HG03565 (cell line): ENCODE data around the gene APBA3.

Experiments
- ATAC-seq: cut with Tn5 transposase; IDR thresholded peaks from one replicate; pipeline ENCODE4 v1.9.1; 2021; ENCODE audit warnings: mild to moderate bottlenecking, moderate library complexity; ENCODE audit not compliant: unreplicated experiment

Gene APBA3

DNA sequence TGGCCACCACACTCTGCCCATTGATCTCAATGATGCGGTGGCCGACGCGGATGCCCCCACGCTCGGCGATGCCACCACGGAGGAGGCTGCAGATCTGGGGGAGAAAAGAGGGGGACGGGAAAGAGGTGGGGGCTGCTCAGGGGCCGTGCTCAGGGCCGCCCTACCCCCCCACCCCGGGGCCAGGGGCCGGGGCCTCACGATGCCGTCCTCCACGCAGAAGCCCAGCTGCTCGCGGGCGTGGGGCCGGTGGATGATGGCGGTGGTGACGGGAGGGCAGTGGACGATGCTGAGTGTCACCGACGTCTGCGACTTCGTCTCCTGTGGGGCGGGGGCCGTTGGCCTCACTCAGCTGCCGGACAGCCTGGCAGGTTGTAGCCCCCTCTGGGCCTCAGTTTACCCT, 10.3 kb downstream of the APBA3 start:
- ATAC-seq, result no peak

DNA sequence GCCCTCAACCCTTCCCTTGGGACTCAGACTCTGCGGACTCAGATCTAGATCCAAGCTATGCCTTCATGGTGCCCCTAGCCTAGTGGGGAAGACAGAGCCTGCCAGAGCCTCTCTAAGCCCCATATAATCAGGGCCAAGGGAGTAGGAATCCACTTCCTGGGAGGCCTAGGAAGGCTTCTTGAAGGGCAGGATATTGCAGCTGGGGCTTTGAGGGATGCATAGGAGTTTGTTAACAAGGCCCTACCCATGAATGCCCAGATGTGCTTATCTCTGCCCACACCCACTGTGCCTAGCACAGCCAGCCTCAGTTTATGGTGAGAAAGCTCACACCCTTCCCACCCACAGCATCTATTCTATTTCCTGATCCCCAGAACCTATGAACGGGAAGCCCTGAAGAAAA, 11.3 kb downstream of the APBA3 start:
- no peak for ATAC-seq

DNA sequence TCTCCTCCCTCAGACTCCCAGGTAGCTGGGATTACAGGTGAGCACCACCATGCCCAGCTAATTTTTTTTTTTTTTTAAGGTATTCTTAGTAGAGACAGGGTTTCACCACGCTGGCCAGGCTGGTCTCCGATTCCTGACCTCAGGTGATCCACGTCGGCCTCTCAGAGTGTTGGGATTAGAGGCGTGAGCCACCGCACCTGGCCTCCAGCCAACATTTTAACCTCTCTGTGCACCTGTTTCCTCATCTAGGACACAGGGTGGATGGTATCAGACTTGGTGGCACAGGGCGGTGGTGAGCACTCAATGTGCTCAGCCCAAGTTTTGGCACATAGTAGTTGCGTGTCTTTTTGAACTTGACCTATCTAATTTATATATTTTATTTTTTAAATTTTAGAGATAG, 12.5 kb downstream of the APBA3 start:
- ATAC-seq, result no peak

DNA sequence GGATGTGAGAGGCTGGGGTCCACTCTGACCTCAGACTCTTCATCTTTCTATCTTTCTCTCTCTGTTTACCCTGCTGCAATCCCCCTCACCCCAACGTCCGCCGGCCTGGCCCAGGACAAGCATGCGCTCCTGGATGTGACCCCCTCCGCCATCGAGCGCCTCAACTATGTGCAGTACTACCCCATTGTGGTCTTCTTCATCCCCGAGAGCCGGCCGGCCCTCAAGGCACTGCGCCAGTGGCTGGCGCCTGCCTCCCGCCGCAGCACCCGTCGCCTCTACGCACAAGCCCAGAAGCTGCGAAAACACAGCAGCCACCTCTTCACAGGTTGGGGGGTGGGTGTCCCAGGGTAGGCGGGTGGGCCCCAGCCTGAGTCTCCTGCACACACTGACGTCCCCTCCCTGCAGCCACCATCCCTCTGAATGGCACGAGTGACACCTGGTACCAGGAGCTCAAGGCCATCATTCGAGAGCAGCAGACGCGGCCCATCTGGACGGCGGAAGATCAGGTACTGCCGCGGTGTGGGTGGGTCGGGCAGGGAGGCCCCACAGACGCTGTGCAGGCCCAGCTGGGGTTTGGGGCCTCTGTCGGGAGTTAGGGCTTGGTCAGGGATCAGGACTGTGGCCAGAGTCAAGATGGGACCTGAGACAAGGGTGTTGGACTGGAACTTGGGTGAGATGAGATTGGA, 15.0 kb downstream of the APBA3 start:
- ATAC-seq, result no peak

DNA sequence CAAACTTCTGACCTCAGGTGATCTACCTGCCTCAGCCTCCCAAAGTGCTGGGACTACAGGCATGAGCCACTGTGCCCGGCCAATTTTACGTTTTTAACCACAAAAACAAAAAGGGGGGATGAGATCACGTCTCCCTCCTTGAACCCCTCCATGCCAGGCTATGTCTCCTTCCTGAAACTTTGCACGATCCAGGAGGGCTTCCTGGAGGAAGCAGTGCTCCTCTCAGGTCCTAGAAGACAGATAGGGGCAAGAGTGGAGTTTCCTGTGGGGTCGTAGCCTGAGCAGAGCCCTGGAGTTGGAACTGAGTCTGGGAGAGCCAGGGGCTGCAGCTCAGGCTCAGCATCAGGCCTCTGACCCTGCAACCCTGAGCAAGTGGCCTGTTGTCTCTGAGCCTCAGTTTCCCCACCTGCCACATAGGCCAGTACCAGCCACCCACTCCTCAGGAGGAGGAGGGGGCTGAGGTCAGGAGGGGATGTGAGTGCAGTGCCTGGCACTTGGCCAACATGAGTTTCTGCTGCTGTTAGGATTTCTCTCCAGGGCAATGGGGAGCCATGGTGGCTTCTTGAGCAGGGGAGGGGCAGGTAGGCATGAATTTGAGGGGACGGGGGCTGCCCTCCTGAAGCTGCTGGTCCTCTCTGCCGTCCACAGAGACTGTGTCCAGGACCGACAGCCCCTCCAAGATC, 16.0 kb downstream of the APBA3 start:
- ATAC-seq, result no peak

DNA sequence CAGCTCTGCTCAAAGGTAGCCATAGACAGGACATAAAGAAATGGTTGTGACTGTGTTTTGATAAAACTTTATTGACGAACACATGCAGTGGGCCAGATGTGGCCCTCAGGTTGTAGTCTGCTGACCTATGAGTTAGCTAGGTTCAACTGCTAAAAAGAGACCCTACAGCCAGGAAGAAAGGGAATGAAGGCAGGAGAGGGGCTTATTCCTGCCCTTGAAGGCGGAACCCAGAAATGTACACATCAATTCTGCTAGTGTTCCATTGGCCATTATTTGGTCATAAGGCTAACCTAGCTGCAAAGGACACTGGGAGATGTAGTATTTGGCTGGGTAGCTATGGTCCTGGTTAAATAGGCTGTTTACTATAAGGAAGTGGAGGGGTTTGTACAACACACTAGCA, 18.0 kb downstream of the APBA3 start:
- ATAC-seq, result no peak

DNA sequence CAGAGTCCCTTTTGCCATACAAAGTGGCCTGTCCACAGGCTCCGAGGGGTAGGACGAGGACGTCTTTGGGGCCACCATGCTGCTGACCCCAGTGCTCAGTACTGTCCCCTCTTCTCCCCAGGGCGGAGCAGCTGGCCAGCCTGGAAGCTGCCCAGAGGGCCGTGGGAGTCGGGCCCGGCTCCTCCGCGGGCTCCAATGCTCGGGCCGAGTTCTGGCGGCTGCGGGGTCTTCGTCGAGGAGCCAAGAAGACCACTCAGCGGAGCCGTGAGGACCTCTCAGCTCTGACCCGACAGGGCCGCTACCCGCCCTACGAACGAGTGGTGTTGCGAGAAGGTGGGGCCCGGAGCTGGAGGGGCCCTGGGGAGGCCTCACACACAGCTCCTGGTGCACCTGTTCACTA, 21.1 kb downstream of the APBA3 start:
- ATAC-seq, result no peak

DNA sequence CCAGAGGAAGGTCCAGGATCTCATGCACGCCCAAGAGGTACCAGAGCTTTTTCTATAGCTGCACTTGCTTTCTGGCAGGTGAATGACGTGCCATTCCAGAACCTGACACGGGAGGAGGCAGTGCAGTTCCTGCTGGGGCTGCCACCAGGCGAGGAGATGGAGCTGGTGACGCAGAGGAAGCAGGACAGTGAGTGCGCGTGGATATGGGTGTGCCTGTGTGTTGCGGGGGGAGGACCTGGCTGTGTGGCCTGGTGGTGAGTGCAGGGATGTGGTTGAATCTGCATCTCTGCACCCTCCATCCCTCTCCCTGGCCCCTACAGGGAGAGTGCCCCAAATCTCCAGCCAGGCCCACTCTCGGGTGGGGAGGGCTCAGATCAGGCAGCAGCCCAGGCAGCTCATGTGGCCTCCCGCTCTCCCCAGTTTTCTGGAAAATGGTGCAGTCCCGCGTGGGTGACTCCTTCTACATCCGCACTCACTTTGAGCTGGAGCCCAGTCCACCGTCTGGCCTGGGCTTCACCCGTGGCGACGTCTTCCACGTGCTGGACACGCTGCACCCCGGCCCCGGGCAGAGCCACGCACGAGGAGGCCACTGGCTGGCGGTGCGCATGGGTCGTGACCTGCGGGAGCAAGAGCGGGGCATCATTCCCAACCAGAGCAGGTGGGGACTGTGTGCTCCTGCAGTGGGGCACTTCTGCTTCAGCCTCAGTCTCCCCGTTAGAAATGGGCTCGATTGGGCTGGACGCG, 22.8 kb downstream of the APBA3 start:
- ATAC-seq, result no peak

DNA sequence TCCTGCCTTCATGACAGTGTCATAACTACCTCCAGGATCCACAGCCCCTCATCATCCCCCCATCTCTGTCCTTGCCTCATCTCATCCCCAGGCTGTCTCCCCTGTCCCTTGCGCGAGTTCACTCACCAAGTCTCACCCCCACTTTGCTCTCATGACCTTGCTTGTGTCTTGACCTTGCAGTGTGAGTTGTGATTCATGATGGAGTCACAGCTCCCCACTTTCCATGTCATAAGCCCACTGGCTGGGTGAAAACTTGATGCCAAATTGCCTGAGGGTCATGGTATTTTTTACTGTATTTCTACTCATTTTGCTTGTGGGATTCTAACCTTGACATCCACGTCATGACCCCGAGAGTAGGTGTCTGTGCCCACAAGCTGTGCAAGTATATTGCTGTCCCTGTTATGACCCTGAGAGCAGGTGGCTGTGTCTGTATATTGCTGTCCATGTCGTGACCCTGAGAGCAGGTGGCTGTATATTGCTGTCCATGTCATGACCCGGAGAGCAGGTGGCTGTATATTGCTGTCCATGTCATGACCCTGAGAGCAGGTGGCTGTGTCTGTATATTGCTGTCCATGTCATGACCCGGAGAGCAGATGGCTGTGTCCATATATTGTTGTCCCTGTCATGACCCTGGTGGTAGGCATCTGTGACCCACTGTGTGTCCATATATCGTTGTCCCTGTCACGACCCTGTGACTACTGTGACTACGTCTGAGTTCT, 23.8 kb downstream of the APBA3 start:
- no peak for ATAC-seq

DNA sequence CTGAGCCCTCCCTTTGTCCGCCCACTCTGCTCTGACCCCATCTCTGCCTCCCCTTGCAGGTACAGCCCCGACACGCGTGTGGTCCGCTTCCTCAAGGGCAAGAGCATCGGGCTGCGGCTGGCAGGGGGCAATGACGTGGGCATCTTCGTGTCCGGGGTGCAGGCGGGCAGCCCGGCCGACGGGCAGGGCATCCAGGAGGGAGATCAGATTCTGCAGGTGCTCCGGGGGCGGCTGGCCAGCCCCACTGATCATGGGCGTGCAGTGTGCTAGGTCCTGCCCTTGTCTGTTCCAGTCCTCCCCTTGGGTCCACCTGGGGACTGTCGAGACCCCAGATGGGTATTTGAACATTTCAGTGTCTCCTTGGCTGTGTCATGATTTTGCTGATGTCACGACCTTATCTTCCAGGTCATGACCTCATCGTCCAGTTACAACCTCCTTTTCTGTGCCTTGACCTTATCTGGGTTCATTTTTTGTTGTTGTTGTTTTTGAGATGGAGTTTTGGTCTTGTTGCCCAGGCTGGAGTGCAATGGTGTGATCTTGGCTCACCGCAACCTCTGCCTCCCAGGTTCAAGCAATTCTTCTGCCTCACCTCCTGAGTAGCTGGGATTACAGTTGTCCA, 25.3 kb downstream of the APBA3 start:
- ATAC-seq, result no peak

DNA sequence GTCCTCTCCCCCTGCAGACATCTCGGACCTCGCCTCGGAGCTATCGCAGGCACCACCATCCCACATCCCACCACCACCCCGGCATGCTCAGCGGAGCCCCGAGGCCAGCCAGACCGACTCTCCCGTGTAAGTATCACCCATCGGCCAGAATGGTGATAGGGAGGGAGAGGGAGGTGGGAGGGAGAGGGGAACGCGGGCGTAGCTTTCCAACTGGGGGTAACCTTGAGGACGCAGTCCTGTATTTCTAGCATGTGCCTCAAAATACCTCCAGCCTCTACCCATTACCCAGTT, 27.2 kb downstream of the APBA3 start:
- no peak for ATAC-seq

DNA sequence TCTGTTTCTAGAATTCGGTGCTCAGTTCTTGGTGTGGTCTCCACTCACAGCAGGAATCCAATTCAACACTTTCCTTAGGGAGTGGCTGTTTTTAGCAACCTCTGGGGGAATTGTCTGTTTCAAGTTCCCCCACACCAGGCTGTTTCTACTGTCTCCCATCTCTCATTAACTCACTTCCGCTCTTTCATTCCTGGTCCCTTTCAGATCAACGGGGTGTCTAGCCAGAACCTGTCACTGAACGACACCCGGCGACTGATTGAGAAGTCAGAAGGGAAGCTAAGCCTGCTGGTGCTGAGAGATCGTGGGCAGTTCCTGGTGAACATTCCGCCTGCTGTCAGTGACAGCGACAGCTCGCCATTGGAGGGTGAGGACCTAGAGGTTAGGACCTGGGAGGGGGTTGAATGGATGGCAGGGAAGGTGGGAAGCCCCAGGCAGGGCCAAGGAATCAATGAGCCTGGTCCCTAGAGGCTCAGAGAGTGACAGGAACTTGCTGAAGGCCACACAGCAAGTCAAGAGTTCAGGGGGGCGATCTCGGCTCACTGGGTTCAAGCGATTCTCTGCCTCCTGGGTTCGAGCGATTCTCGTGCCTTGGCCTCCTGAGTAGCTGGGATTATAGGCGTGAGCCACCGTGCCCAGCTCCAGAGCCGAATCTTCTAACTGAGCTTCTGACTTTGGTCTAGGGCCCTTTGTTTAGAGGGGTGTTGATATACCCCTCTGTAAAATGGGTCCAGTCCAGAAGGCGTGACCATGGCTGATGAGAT, 27.8 kb downstream of the APBA3 start:
- no peak for ATAC-seq

DNA sequence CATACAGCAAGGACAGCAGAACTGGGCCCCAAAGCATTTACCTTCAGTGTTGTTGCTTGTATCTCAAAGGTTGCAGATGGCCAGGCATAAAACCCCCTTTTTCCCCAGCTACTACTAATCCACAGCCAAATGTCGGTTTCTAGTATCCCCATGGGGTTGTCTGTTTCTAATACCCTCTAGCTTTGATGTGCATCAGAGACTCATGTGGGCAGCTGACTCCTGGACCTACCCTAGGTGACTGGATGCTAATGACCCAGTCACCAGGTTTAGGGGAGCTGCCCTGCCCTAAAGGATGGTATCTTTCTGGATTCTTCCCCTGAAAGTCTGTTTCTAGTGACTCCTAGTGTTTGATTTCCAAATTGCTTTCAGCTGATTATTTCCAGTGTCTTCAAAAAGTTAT, 29.4 kb downstream of the APBA3 start:
- no peak for ATAC-seq

DNA sequence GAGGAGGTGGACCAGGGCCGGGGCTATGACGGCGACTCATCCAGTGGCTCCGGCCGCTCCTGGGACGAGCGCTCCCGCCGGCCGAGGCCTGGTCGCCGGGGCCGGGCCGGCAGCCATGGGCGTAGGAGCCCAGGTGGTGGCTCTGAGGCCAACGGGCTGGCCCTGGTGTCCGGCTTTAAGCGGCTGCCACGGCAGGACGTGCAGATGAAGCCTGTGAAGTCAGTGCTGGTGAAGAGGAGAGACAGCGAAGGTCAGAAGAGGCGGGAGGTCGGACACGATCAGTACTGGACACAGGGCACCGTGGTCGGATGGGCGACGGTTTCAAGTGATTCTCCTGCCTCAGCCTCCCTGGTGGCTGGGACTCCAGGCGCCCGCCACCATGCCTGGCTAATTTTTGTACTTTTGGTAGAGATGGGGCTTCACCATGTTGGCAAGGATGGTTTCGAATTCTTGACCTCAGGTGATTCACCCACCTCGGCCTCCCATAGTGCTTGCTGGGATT, 31.0 kb downstream of the APBA3 start:
- no peak for ATAC-seq

DNA sequence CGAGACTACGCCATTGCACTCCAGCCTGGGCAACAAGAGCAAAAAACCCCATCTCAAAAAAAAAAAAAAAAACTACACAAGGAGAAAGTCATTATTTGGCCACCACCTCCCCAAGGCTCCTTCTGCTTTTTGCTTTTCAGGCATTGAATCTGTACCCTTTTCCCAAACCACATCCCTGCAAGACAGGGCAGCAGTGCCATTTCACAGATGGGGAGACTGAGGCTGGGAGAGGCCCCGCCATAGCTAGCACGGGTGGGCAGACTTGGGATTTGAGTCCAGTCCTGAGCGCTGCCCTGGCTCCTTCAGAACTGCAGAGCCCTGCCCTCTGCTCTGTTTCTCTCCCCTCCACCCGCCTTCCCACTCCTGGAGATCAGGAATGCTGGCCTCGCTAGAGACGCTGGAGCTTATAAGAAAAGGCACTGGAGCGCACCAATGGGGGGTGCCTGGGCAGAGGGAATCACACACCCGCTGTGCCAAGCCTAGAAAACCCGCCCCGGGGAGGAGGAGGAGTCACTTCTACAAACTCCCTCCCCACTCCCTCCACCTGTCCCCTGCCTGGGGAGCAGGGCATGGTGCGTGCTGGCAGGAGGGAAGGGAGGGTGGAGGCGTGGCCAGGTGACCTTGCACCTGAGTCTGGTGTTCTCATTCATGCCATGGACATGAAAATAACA, 35.7 kb downstream of the APBA3 start:
- ATAC-seq, result no peak

DNA sequence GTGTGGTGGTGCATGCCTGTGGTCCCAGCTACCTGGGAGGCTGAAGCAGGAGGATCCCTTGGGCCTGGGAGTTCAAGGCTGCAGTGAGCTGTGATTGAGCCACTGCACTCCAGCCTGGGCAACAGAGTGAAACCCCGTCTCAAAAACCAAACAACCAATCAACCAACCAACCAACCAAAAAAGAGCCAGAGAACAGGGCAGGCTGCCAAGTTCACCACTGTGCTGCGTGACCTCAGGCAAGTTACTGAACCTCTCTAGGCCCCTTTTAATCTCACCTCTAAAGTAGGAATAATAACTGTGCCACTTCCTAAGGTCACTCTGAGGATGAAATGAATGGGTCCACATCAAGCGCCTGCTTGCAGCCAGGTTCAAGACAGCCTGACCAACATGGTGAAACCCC, 36.4 kb downstream of the APBA3 start:
- no peak for ATAC-seq

DNA sequence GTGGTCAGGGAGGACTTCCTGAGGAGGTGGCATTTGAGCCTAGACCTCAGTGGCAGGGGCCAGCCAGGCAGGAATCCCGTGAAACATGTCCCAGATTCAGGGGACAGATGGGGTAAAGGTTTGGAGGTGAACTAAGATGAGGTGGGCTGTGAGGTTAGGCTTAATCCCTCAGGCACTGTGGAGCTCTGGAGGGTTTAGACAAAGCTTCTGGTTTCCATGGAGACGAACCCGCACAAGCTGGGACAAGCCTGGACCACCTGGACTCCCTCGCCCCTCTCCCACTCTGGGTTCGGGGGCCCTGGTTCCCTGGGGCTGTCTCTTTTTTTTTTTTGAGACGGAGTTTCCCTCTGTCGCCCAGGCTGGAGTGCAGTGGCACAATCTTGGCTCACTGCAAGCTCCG, 37.6 kb downstream of the APBA3 start:
- no peak for ATAC-seq

DNA sequence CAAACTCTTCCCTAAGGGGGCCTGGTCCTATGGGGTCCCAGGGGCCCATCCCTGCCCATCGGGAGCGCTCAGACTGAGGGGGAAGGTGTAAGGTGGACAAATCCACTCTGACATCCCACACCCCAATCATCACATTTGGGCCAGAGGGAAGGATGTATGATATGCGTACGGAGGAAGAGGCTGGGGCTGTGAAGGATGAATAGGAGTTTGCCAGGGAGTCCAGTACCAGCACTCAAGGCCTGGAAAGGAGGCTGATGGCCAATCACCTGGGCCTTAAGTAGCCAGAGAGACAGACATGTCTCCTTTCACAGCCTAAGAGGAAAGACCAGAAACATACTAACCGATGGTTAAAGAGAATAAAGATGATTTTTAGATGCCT, 38.4 kb downstream of the APBA3 start:
- ATAC-seq, result no peak

DNA sequence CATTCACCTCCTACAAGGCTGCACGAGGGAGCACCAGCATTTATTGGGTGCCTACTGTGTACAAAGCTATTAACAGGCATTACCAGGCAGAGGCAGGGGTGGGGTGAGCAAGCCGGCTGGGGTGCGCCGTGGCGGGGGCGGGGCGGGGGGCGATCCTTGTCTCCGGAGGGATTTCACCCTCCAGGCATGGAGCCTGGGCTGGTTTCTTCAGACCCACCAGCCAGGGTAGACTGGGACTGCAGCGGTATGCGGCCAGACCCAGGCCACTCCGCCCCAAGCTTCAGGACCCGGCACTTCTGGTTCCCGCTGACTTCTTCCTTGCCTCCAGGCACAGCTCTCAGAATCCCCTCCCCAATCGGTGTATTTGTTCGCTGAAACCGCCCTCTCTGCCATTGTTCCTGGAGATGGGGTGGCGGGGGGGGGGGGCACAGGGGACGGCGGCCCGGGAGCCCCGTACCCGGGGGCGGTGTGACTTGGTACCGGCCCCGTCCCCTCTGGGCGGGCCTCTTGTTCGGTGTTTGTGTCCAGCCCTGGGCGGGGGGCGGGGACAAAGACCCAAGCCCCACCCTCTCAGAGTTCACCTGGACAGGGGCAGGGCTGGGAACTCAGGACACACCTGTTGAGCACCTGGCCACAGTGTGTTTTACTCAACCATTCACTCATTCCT, 38.9 kb downstream of the APBA3 start:
- ATAC-seq, result no peak
